Measurements from ENCODE around the gene HECW1. TPM values are rescaled to one million over a fixed set of nuclear protein-coding genes. Genes with fewer than 3 reads are reported as not detected.

The HECW1 gene
- total and polyA plus RNA-seq, 4 donors = 0.77 to 1.9 (median 1.0) TPM; not detected in 1

- no peaks in the 10 kb centered on the region for H3K4me1 ChIP-seq (ENCODE audit: control insufficient read depth in 1 of 2, insufficient read depth in 2 of 2, low read length in 2 of 2)
- ATAC-seq (ENCODE audit: low FRiP score) = no peak
- intact Hi-C loops (cut with DNase I) = no loop called here
- H3K27ac ChIP-seq (ENCODE audit: low read depth in 1 of 2, low read length in 2 of 2) = no peak overlapping the region
- H3K36me3 ChIP-seq (ENCODE audit: control insufficient read depth in 1 of 2, insufficient read depth in 2 of 2, low read length in 1 of 2) = no peaks in the 10 kb centered on the region
- 92% methylated on average over 10 of the region's 10 CpGs for WGBS, 2 donors
- no peak for DNase-seq
- no peaks in the 10 kb centered on the region for H3K27me3 ChIP-seq (ENCODE audit: control insufficient read depth in 1 of 2, insufficient read depth in 2 of 2, low read length in 1 of 2)
- H3K9me3 ChIP-seq (ENCODE audit: control insufficient read depth, low read length) = no peaks in the 10 kb centered on the region
- no peak overlapping the region for H3K4me3 ChIP-seq (ENCODE audit: low read length in 2 of 2)
Measured at GRCh38 chr7:43469051-43469450, 356.6 kb downstream of the HECW1 start.

DNA sequence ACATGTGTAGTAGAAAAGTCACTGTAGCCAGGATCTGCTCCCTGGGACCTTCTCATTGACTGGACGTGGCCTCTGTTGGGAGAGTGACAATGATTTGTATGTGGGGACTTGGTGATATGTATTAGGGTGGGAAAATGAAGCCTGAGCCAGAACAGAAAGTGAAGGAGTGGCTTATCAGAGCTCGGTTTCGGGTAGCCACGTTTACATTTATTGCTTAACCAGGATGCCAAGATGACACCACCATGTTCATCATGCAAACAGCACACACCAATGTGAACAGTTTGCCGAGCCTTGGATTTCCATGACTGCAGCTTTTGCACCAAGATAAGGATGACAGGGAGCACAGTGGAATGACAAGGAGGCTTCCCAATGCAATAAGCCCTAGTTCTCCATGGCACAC, 357.7 kb downstream of the HECW1 start:
- no peaks in the 10 kb centered on the region for H3K9me3 ChIP-seq (ENCODE audit: control insufficient read depth, low read length)
- no peak overlapping the region for H3K27ac ChIP-seq (ENCODE audit: low read depth in 1 of 2, low read length in 2 of 2)
- DNase-seq = no peak
- no peaks in the 10 kb centered on the region for H3K36me3 ChIP-seq (ENCODE audit: control insufficient read depth in 1 of 2, insufficient read depth in 2 of 2, low read length in 1 of 2)
- H3K27me3 ChIP-seq (ENCODE audit: control insufficient read depth in 1 of 2, insufficient read depth in 2 of 2, low read length in 1 of 2) = no peaks in the 10 kb centered on the region
- H3K4me3 ChIP-seq (ENCODE audit: low read length in 2 of 2) = no peak overlapping the region
- 84% methylated on average over 5 of the region's 5 CpGs for whole genome bisulfite sequencing, 2 donors
- no peak for ATAC-seq (ENCODE audit: low FRiP score)
- intact Hi-C loops (cut with DNase I) = no loop called here
- H3K4me1 ChIP-seq (ENCODE audit: control insufficient read depth in 1 of 2, insufficient read depth in 2 of 2, low read length in 2 of 2) = no peaks in the 10 kb centered on the region

DNA sequence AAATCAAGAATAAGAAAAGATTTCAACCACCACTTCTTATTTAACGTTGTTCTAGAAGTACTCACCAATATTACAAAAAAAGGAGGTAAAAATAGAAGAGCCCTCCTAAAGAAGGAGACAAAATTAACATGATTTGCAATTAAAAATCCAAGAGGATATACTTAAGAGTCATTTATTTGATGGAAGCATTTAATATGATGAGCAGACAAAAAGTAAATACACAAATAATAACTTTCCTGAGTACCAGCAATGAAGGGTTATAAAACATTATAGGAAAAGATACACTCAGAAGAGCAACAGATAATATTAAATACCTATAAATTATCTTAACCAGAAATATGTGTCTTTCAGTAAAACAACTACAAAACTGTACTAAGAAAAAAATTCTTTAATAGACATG, 363.5 kb downstream of the HECW1 start:
- Histone ChIP-seq H3K9me3 (ENCODE audit: control insufficient read depth, low read length) (no peaks in the 10 kb centered on the region), H3K4me1 (ENCODE audit: control insufficient read depth in 1 of 2, insufficient read depth in 2 of 2, low read length in 2 of 2) (no peaks in the 10 kb centered on the region), H3K36me3 (ENCODE audit: control insufficient read depth in 1 of 2, insufficient read depth in 2 of 2, low read length in 1 of 2) (no peaks in the 10 kb centered on the region), H3K4me3 (ENCODE audit: low read length in 2 of 2) (no peak overlapping the region), H3K27ac (ENCODE audit: low read depth in 1 of 2, low read length in 2 of 2) (no peak overlapping the region), H3K27me3 (ENCODE audit: control insufficient read depth in 1 of 2, insufficient read depth in 2 of 2, low read length in 1 of 2) (peaks cover 0 to under 1% of the 10 kb centered on the region in 2 donors)
- WGBS, 2 donors = 83 to 91% methylated on average over 1 of the region's 1 CpG
- ATAC-seq (ENCODE audit: low FRiP score) (no peak), DNase-seq (no peak)
- intact Hi-C loops (cut with DNase I) = no loop called here

GRCh38 chr7:43476896-43477295, 364.4 kb downstream of the HECW1 start:
- Histone ChIP-seq H3K27me3 (ENCODE audit: control insufficient read depth in 1 of 2, insufficient read depth in 2 of 2, low read length in 1 of 2) (peaks cover 0 to 1% of the 10 kb centered on the region in 2 donors), H3K27ac (ENCODE audit: low read depth in 1 of 2, low read length in 2 of 2) (no peak overlapping the region), H3K9me3 (ENCODE audit: control insufficient read depth, low read length) (no peaks in the 10 kb centered on the region), H3K4me1 (ENCODE audit: control insufficient read depth in 1 of 2, insufficient read depth in 2 of 2, low read length in 2 of 2) (no peaks in the 10 kb centered on the region), H3K4me3 (ENCODE audit: low read length in 2 of 2) (no peak overlapping the region), H3K36me3 (ENCODE audit: control insufficient read depth in 1 of 2, insufficient read depth in 2 of 2, low read length in 1 of 2) (no peaks in the 10 kb centered on the region)
- intact Hi-C loops (cut with DNase I) = no loop called here
- 92 to 98% methylated on average over 2 of the region's 2 CpGs for WGBS, 2 donors
- ATAC-seq (ENCODE audit: low FRiP score) = no peak
- no peak for DNase-seq

GRCh38 chr7:43479042-43479441, 366.6 kb downstream of the HECW1 start:
- ATAC-seq (ENCODE audit: low FRiP score) = no peak
- H3K27ac ChIP-seq (ENCODE audit: low read depth in 1 of 2, low read length in 2 of 2) = no peak overlapping the region
- no peaks in the 10 kb centered on the region for H3K9me3 ChIP-seq (ENCODE audit: control insufficient read depth, low read length)
- no peak overlapping the region for H3K4me3 ChIP-seq (ENCODE audit: low read length in 2 of 2)
- no peak for DNase-seq
- H3K27me3 ChIP-seq (ENCODE audit: control insufficient read depth in 1 of 2, insufficient read depth in 2 of 2, low read length in 1 of 2) = peaks cover 0 to 1% of the 10 kb centered on the region in 2 donors
- WGBS, 2 donors = 67 to 93% methylated on average over 6 of the region's 6 CpGs
- intact Hi-C loops (cut with DNase I) = no loop called here
- H3K4me1 ChIP-seq (ENCODE audit: control insufficient read depth in 1 of 2, insufficient read depth in 2 of 2, low read length in 2 of 2) = no peaks in the 10 kb centered on the region
- H3K36me3 ChIP-seq (ENCODE audit: control insufficient read depth in 1 of 2, insufficient read depth in 2 of 2, low read length in 1 of 2) = no peaks in the 10 kb centered on the region

GRCh38 chr7:43479543-43479942, 367.1 kb downstream of the HECW1 start:
- no peak for ATAC-seq (ENCODE audit: low FRiP score)
- no peak overlapping the region for H3K27ac ChIP-seq (ENCODE audit: low read depth in 1 of 2, low read length in 2 of 2)
- no peaks in the 10 kb centered on the region for H3K4me1 ChIP-seq (ENCODE audit: control insufficient read depth in 1 of 2, insufficient read depth in 2 of 2, low read length in 2 of 2)
- no peaks in the 10 kb centered on the region for H3K9me3 ChIP-seq (ENCODE audit: control insufficient read depth, low read length)
- 97% methylated on average over 14 of the region's 14 CpGs for WGBS, 2 donors
- H3K4me3 ChIP-seq (ENCODE audit: low read length in 2 of 2) = no peak overlapping the region
- intact Hi-C loops (cut with DNase I) = no loop called here
- peaks cover 0 to 1% of the 10 kb centered on the region in 2 donors for H3K27me3 ChIP-seq (ENCODE audit: control insufficient read depth in 1 of 2, insufficient read depth in 2 of 2, low read length in 1 of 2)
- no peaks in the 10 kb centered on the region for H3K36me3 ChIP-seq (ENCODE audit: control insufficient read depth in 1 of 2, insufficient read depth in 2 of 2, low read length in 1 of 2)
- no peak for DNase-seq

- Histone ChIP-seq H3K9me3 (ENCODE audit: control insufficient read depth, low read length) (no peaks in the 10 kb centered on the region), H3K4me3 (ENCODE audit: low read length in 2 of 2) (no peak overlapping the region), H3K27me3 (ENCODE audit: control insufficient read depth in 1 of 2, insufficient read depth in 2 of 2, low read length in 1 of 2) (peaks cover 0 to 1% of the 10 kb centered on the region in 2 donors), H3K4me1 (ENCODE audit: control insufficient read depth in 1 of 2, insufficient read depth in 2 of 2, low read length in 2 of 2) (no peaks in the 10 kb centered on the region), H3K27ac (ENCODE audit: low read depth in 1 of 2, low read length in 2 of 2) (no peak overlapping the region), H3K36me3 (ENCODE audit: control insufficient read depth in 1 of 2, insufficient read depth in 2 of 2, low read length in 1 of 2) (no peaks in the 10 kb centered on the region)
- ATAC-seq (ENCODE audit: low FRiP score) = no peak
- 73 to 81% methylated on average over 4 of the region's 4 CpGs for WGBS, 2 donors
- intact Hi-C loops (cut with DNase I) = no loop called here
- no peak for DNase-seq
Measured at GRCh38 chr7:43480581-43480980, 368.1 kb downstream of the HECW1 start.

GRCh38 chr7:43481902-43482678, 369.6 kb downstream of the HECW1 start:
- Histone ChIP-seq H3K36me3 (ENCODE audit: control insufficient read depth in 1 of 2, insufficient read depth in 2 of 2, low read length in 1 of 2) (no peaks in the 10 kb centered on the region), H3K4me3 (ENCODE audit: low read length in 2 of 2) (no peak overlapping the region), H3K27ac (ENCODE audit: low read depth in 1 of 2, low read length in 2 of 2) (no peak overlapping the region), H3K4me1 (ENCODE audit: control insufficient read depth in 1 of 2, insufficient read depth in 2 of 2, low read length in 2 of 2) (no peaks in the 10 kb centered on the region), H3K9me3 (ENCODE audit: control insufficient read depth, low read length) (no peaks in the 10 kb centered on the region), H3K27me3 (ENCODE audit: control insufficient read depth in 1 of 2, insufficient read depth in 2 of 2, low read length in 1 of 2) (peaks cover 0 to 1% of the 10 kb centered on the region in 2 donors)
- DNase-seq (no peak), ATAC-seq (ENCODE audit: low FRiP score) (no peak)
- WGBS, 2 donors = 54 to 57% methylated on average over 8 of the region's 8 CpGs
- intact Hi-C loops (cut with DNase I) = no loop called here

DNA sequence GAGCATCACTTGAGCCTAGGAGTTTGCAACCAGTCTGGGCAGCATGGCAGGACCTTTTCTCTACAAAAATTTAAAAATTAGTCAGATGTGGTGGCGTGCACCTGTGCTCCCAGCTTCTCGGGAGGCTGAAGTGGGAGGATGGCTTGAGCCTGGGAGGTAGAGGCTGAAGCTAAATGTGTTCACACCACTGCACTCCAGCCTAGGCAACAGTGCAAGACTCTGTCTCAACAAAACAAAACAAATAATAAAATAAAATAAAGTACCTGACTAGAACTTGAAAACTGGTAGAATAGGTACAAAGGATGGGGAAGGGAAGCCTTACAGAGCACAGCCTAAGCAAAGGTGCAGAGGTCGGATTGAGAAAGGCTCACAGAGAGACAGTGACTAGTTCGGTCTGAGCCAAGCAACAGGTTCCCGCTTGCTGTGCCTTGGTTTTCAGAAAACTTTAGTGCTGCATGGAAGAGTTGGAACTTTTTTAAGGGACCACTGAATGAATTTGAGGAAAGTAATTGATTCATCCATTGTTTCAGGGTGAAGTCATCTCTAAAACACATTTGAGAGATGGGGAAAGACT, 370.3 kb downstream of the HECW1 start:
- DNase-seq (no peak), ATAC-seq (ENCODE audit: low FRiP score) (no peak)
- no peaks in the 10 kb centered on the region for H3K36me3 ChIP-seq (ENCODE audit: control insufficient read depth in 1 of 2, insufficient read depth in 2 of 2, low read length in 1 of 2)
- peaks cover 0 to 1% of the 10 kb centered on the region in 2 donors for H3K27me3 ChIP-seq (ENCODE audit: control insufficient read depth in 1 of 2, insufficient read depth in 2 of 2, low read length in 1 of 2)
- H3K27ac ChIP-seq (ENCODE audit: low read depth in 1 of 2, low read length in 2 of 2) = no peak overlapping the region
- H3K9me3 ChIP-seq (ENCODE audit: control insufficient read depth, low read length) = no peaks in the 10 kb centered on the region
- intact Hi-C loops (cut with DNase I) = no loop called here
- H3K4me3 ChIP-seq (ENCODE audit: low read length in 2 of 2) = no peak overlapping the region
- 96 to 100% methylated on average over 5 of the region's 5 CpGs for WGBS, 2 donors
- no peaks in the 10 kb centered on the region for H3K4me1 ChIP-seq (ENCODE audit: control insufficient read depth in 1 of 2, insufficient read depth in 2 of 2, low read length in 2 of 2)

Measured in aorta (tissue), 5 donors.